ENCODE results near the gene MSI2. TPM values are rescaled to one million over a fixed set of nuclear protein-coding genes. Genes with fewer than 3 reads are reported as not detected.

Gene MSI2
- total RNA-seq, 4 donors from 2014 or later = 14.9 to 24.4 (median 19.8) TPM

- DNase-seq (ENCODE audit: low spot score) = no peak
- TF ChIP-seq CTCF (IDR thresholded peaks at IDR 0.05) = no peak
- no peak for ATAC-seq (ENCODE audit: low FRiP score)
These were observed 145.5 kb downstream of the MSI2 start for GRCh38 chr17:57401556-57402488.

GRCh38 chr17:57402681-57403180 is 146.4 kb downstream of the MSI2 start:
- no peak for TF ChIP-seq CTCF (IDR thresholded peaks at IDR 0.05)
- DNase-seq (ENCODE audit: low spot score) = no peak
- ATAC-seq (ENCODE audit: low FRiP score) = no peak

DNA sequence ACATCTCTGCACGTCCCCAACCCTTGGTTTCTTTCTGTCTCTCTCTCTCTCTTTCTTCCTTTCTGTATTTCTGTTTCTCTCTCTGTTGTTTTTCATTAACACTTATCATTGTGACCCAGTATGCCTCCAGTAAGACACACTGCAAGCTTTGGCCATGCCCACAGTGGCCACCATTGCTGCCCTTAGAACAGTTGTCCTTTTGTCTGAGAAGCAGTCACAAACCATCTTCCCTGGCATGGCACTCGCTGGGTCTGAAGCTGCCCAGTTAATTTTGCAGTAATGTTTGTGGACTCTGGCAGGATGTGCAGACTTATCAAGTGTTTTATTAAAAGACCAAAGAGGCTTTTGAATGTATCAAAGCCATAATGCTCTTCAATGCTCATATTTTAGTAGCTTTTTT is 146.9 kb downstream of the MSI2 start:
- ATAC-seq (ENCODE audit: low FRiP score) = no peak
- no peak for DNase-seq (ENCODE audit: low spot score)
- no peak for TF ChIP-seq CTCF (IDR thresholded peaks at IDR 0.05)

- no peak for DNase-seq (ENCODE audit: low spot score)
- TF ChIP-seq CTCF (IDR thresholded peaks at IDR 0.05) = no peak
- ATAC-seq (ENCODE audit: low FRiP score) = no peak
These were observed 147.8 kb downstream of the MSI2 start for GRCh38 chr17:57404073-57404472.

GRCh38 chr17:57404795-57405490 is 148.6 kb downstream of the MSI2 start:
- no peak for DNase-seq (ENCODE audit: low spot score)
- no peak for ATAC-seq (ENCODE audit: low FRiP score)
- no peak for TF ChIP-seq CTCF (IDR thresholded peaks at IDR 0.05)

DNA sequence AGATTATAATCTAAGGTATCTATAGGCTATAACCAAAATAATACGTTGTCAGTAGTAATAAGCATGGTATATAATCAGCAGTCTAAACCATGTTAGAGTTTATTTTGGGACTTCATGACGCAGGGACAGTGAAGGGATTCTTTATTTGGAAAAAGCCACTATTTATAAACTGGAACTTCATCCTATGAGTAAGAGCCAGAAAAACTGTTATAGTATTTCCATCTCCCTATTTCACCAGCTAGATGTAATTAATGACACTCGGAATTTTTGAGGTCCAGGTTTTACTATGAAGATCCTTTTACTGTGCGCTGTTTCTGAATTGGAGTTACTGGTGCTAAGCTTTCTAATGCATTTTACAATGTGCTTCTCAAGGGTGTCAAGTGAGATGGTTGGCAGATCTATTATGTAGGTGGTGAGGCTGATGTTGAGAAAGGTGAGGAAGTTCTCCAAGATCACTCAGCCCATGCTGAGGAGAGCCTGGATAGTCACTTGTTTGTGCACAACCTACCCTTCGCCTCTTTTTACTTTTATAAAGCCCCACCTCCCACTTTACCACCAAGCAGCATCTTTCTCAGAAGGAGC is 149.3 kb downstream of the MSI2 start:
- DNase-seq (ENCODE audit: low spot score) (no peak), ATAC-seq (ENCODE audit: low FRiP score) (no peak)
- TF ChIP-seq CTCF (IDR thresholded peaks at IDR 0.05) = no peak
